GM23248 (cell line): ENCODE measurements around the gene TFR2.

Experiments
- EZH2 ChIP-seq: fragments of 200-600 bp; sonication (generic); IDR thresholded peaks from 2 replicates; pipeline ENCODE4 v1.6.1; 2018; ENCODE audit warnings: antibody characterized with exemption, mild to moderate bottlenecking; ENCODE audit not compliant: insufficient read depth, poor library complexity, severe bottlenecking
- EZH2phosphoT487 ChIP-seq: fragments of 200-600 bp; sonication (generic); IDR thresholded peaks from 2 replicates; pipeline ENCODE4 v1.6.1; 2018; ENCODE audit warnings: antibody characterized with exemption, moderate library complexity, mild to moderate bottlenecking, low read depth; ENCODE audit not compliant: insufficient read depth

GRCh38 chr7:100604976-100605911 is 36.1 kb downstream of the TFR2 start:
- no peak for TF ChIP-seq EZH2
- TF ChIP-seq EZH2phosphoT487 = no peak
